ENCODE data around the gene ELF4.

ELF4 gene

GRCh38 chrX:130114141-130114588 is 3.9 kb upstream of the ELF4 start:
- no peak for DNase-seq (ENCODE audit: low read depth)

GRCh38 chrX:130111220-130112154 is 1.2 kb upstream of the ELF4 start:
- no peak for DNase-seq (ENCODE audit: low read depth)

GRCh38 chrX:130109429-130110378 is 593 bp downstream of the ELF4 start:
- no peak for DNase-seq (ENCODE audit: low read depth)

GRCh38 chrX:130108647-130109428 is 1.5 kb downstream of the ELF4 start:
- no peak for DNase-seq (ENCODE audit: low read depth)

GRCh38 chrX:130106071-130106470 is 4.2 kb downstream of the ELF4 start:
- no peak for DNase-seq (ENCODE audit: low read depth)

- DNase-seq (ENCODE audit: low read depth), result no peak
Observed at GRCh38 chrX:130105244-130105643, 5.1 kb downstream of the ELF4 start.

- no peak for DNase-seq (ENCODE audit: low read depth)
Observed at GRCh38 chrX:130103605-130104004, 6.7 kb downstream of the ELF4 start.

GRCh38 chrX:130100180-130100579 is 10.1 kb downstream of the ELF4 start:
- DNase-seq (ENCODE audit: low read depth), result no peak

GRCh38 chrX:130098210-130098552 is 12.1 kb downstream of the ELF4 start:
- DNase-seq (ENCODE audit: low read depth), result no peak

GRCh38 chrX:130097507-130098209 is 12.6 kb downstream of the ELF4 start:
- no peak for DNase-seq (ENCODE audit: low read depth)

GRCh38 chrX:130095249-130096030 is 14.9 kb downstream of the ELF4 start:
- DNase-seq (ENCODE audit: low read depth), result no peak

GRCh38 chrX:130094696-130095095 is 15.6 kb downstream of the ELF4 start:
- no peak for DNase-seq (ENCODE audit: low read depth)

GRCh38 chrX:130093271-130093670 is 17.0 kb downstream of the ELF4 start:
- DNase-seq (ENCODE audit: low read depth), result no peak

GRCh38 chrX:130091980-130092522 is 18.2 kb downstream of the ELF4 start:
- peak; percentile 81 for DNase-seq (ENCODE audit: low read depth)

- no peak for DNase-seq (ENCODE audit: low read depth)
Observed at GRCh38 chrX:130090364-130090763, 19.9 kb downstream of the ELF4 start.

- peak; percentile 52 for DNase-seq (ENCODE audit: low read depth)
Observed at GRCh38 chrX:130086447-130087206, 23.7 kb downstream of the ELF4 start.

- DNase-seq (ENCODE audit: low read depth), result no peak
Observed at GRCh38 chrX:130085551-130086446, 24.5 kb downstream of the ELF4 start.

- DNase-seq (ENCODE audit: low read depth), result no peak
Observed at GRCh38 chrX:130084631-130085237, 25.6 kb downstream of the ELF4 start.

Data from activated gamma-delta T cell treated with anti-CD3 and anti-CD28 coated beads, Interleukin-2, amount 50 U/mL, for 16 hours (primary cell).